ENCODE data around the gene ADCY1. TPM values are rescaled to one million over a fixed set of nuclear protein-coding genes. Genes with fewer than 3 reads are reported as not detected.

Gene ADCY1
- total and polyA plus RNA-seq, 2 donors (not counting 3 experiments of a cell fraction or from before 2014, with no cell fraction given) = 0.52 to 1.6 TPM

GRCh38 chr7:45568536-45569289 is 5.5 kb upstream of the ADCY1 start:
- no peaks in the 10 kb centered on the region for H4K20me1 ChIP-seq (replicated peaks; ENCODE audit: control insufficient read depth, extremely low read depth, insufficient read depth, low read length)
- no peaks in the 10 kb centered on the region for H3K36me3 ChIP-seq (ENCODE audit: control insufficient read depth in 2 of 2, extremely low read depth in 1 of 2, insufficient read depth in 2 of 2, low read length in 2 of 2)
- dilution Hi-C loops (cut with MboI; ENCODE audit: extremely low pct_ligation_motif_present, low sequenced_read_pairs) = no loop called here
- ChIA-PET POLR2A (no interaction called here), CTCF (no interaction called here)
- H3K27me3 ChIP-seq (ENCODE audit: control insufficient read depth in 2 of 2, insufficient read depth in 2 of 2, low read length in 2 of 2) = peaks cover 12 to 18% of the 10 kb centered on the region in 2 experiments
- H3K9me1 ChIP-seq (replicated peaks; ENCODE audit: control insufficient read depth, extremely low read depth, insufficient read depth, low read length) = no peaks in the 10 kb centered on the region
- no peaks in the 10 kb centered on the region for H3K4me1 ChIP-seq (ENCODE audit: control insufficient read depth, extremely low read depth, insufficient read depth, low read length)
- H3K4me2 ChIP-seq (ENCODE audit: insufficient read depth, low read length) = no peak overlapping the region
- no peak overlapping the region for H3K27ac ChIP-seq (ENCODE audit: insufficient read depth, low read depth, low read length)
- no peaks in the 10 kb centered on the region for H3K9me3 ChIP-seq (replicated peaks; ENCODE audit: control insufficient read depth, insufficient read depth, low read length)
- no peaks in the 10 kb centered on the region for H3K79me2 ChIP-seq (ENCODE audit: control insufficient read depth, insufficient read depth, low read length)
- DNase-seq (ENCODE audit: low read depth, low spot score) = no peak
- H2AFZ ChIP-seq (ENCODE audit: low read depth, low read length) = no peak overlapping the region
- no peak overlapping the region for H3K9ac ChIP-seq (replicated peaks; ENCODE audit: extremely low read depth, insufficient read depth, low read length)
- TF ChIP-seq CTCF (IDR thresholded peaks at IDR 0.05; ENCODE audit: extremely low read depth in 1 of 2, insufficient read depth in 1 of 2, low read depth in 1 of 2, low read length in 2 of 2) (no peak), GATA2 (IDR thresholded peaks at IDR 0.05; ENCODE audit: insufficient read depth, insufficient read length, low read depth, low read length) (no peak), EZH2 (IDR thresholded peaks at IDR 0.05; ENCODE audit: borderline replicate concordance, low read depth, low read length, severe bottlenecking) (no peak), FOS (IDR thresholded peaks at IDR 0.05; ENCODE audit: borderline replicate concordance, insufficient read depth, low read length) (no peak), POLR2A (IDR thresholded peaks at IDR 0.05; ENCODE audit: low read depth, low read length) (no peak), MAX (IDR thresholded peaks at IDR 0.05; ENCODE audit: insufficient read depth, insufficient read length) (no peak), MYC (IDR thresholded peaks at IDR 0.05; ENCODE audit: low read depth, low read length) (no peak), POLR2AphosphoS5 (IDR thresholded peaks at IDR 0.05; ENCODE audit: insufficient read depth, low read depth, low read length) (no peak), JUN (IDR thresholded peaks at IDR 0.05; ENCODE audit: borderline replicate concordance, insufficient read depth, insufficient read length, low read depth) (no peak)
- no peak for FAIRE-seq
- H3K4me3 ChIP-seq (replicated peaks in 1 of 3; ENCODE audit: insufficient read depth in 1 of 3, low read depth in 1 of 3, low read length in 3 of 3) = no peak overlapping the region
- no TSS peak for BruUV-seq (replicated peaks)
- intact Hi-C loops (cut with micrococcal nuclease) = loop anchor here (10.0 kb wide), 1 partner anchor 1756 kb away; no protein-coding TSS in a partner anchor

Data from endothelial cell of umbilical vein (primary cell).